NCI-H2081 treated with DMSO at 0.1 percent for 48 hours (cell line): ENCODE data around the gene TBL2.
A peak's percentile ranks its signal among the peaks of the same experiment; 100 is the strongest.
"Not testable (repeated sequence)": the region's sequence is repeated elsewhere in the genome, so short reads cannot be mapped to it uniquely, and the experiment has no call there.

Experiments used
- DNase-seq: peaks from one replicate; lab custom pipeline; 2025; lab: John Stamatoyannopoulos, UW

Gene TBL2

DNA sequence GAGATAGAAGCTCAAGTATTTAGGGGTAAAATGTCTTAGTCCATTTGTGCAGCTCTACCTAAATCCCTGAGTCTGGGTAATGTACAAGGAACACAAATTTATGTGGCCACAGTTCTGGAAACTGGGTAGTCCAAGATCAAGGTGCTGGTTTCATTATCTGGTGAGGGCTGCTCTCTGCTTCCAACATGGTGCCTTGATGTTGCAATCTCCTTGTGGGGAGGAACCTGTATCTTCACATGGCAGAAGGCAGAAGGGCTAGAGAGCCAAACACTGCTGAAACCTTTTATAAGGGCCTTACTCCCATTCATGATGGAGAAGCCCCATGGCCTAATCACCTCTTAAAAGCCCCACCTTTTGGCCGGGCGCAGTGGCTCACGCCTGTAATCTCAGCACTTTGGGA is 47.6 kb downstream of the TBL2 start:
- no peak for DNase-seq

DNA sequence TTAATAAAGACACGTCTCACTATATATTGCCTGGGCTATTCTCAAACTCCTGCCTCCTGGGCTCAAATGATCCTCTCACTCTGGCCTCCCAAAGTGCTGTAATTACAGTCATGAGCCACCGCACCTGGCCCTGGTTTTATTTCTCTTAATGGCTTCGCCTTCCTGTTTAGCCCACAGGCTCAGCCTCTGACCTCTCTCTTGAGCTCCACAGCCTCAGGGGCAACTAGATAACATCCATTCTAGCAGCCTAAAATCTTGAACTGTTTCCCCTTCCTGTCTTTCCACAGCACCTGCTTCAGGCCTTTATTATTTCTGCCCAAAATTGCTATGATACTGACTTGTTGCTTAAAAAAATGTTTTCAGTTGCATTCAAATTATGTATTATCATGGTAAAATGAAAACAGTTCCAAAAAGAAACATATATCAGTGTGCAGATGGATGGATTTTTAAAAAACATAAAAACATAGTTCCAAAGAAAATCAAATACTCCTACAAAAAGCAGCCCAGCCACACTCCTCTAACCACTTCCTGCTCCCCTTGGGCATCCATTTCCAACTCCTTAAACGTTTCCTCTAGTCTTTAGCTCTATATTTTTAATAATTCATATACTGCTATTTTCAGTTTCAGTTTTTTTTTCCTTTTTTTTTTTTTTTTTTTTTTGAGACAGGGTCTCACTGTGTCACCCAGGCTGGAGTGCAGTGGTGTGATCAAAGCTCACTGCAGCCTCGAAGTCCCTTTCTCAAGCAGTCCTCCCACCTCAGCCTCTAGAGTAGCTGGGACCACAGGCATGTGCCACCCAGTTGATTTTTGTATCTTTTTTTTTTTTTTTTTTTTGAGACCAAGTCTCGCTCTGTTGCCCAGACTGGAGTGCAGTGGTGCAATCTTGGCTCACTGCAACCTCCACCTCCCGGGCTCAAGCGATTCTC is 51.2 kb downstream of the TBL2 start:
- DNase-seq: peak; percentile 49

GRCh38 chr7:73526158-73526494 is 52.3 kb downstream of the TBL2 start:
- not testable (repeated sequence) for DNase-seq

- peak; percentile 88 for DNase-seq
Observed at GRCh38 chr7:73522105-73522872, 56.1 kb downstream of the TBL2 start, which contains the start of gene BAZ1B. BAZ1B (minus strand) TSS chr7:73522293; CDS start chr7:73521933, 360 bp downstream.

DNA sequence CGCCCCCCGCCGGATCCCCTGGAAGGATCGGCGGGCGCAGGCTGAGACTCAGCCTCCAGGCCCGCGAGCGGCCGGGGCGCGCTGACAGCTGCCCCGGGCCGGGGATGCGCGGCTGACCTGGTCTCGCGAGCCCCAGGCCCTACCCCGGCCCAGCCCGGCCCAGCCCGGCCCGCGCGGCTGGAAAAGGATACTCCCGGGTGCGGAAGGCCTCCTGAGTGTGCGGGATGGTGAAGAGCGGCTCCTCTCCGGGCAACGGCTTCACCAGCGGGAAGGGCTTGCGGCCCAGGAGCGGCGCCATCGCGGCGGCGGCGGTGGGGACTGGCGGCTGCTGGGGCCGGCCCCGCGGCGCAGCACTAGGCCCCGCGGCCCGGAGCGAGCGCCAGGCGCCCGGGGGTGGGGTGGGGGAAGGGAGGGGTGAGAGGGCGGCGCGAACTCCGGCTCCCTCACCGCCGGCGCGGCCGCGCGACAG is 56.7 kb downstream of the TBL2 start:
- DNase-seq: no peak

GRCh38 chr7:73520673-73521635 is 57.4 kb downstream of the TBL2 start:
- DNase-seq: no peak

DNA sequence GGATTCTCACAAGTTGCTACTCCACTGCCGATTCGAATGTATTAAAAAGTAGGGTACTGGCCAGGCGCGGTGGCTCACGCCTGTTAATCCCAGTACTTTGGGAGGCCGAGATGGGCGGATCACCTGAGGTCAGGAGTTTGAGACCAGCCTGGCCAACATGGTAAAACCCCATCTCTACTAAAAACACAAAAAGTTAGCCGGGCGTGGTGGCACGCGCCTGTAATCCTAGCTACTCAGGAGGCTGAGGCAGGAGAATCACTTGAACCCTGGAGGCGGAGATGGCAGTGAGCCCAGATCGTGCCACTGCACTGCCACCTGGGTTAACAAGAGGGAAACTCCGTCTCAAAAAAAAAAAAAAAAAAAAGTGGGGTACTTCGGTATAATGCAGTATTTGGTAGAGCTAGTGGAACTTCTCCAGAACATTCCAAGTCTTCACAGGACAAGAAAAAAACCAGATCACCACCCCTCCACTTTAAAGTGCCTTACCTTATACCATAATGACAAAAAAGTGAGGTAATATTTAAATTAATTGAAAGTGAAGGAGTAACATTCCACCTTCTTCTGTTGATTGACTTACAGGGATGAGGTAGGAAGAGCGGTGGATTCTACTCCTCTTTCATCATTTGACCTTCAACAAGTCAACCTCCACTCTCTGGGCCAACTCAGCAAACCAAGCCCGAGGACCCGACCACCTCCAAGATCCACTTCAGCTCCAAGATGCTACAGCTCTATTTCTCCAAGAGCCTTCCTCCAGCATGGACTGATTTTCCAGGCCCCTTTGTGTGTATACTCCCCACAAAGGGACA is 58.3 kb downstream of the TBL2 start:
- DNase-seq: no peak

DNA sequence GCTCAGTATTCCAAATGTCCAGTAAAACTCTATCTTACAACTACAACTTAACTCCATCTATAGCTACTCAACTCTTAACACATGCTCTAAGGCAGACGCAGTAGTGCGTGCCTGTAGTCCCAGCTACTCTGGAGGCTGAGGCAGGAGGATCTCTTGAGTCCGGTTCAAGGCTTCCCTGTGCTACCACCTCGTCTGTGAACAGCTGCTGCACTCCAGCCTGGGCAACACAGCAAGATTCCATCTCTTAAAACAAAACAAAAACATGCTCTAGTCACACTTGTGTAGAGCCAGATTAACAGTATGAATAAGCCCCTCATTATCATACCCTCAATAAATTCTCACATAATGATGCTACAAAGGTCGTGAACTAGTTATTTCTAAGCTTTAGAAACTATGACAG is 59.9 kb downstream of the TBL2 start:
- DNase-seq: no peak
